ENCODE data around the gene ECM1.

DNA sequence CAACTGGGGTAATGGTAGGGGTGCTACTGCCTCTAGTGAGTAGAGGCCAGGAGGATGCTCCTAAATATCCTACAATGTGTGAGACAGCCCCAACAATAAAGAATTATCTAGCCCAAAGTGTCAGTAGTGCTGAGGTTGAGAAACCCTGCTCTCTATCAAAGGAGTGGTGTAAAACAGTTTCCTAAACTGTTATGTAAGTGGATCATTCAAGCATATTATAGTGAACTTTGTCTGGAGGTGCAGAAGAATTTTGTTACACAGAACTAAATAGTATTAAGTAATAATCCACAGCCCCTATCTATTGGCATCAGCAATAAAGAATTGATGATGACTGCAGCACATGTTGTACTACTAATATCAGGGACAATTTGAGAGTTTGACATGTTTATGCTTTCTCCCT is 40.9 kb upstream of the ECM1 start:
- TF ChIP-seq, protein P1, sequence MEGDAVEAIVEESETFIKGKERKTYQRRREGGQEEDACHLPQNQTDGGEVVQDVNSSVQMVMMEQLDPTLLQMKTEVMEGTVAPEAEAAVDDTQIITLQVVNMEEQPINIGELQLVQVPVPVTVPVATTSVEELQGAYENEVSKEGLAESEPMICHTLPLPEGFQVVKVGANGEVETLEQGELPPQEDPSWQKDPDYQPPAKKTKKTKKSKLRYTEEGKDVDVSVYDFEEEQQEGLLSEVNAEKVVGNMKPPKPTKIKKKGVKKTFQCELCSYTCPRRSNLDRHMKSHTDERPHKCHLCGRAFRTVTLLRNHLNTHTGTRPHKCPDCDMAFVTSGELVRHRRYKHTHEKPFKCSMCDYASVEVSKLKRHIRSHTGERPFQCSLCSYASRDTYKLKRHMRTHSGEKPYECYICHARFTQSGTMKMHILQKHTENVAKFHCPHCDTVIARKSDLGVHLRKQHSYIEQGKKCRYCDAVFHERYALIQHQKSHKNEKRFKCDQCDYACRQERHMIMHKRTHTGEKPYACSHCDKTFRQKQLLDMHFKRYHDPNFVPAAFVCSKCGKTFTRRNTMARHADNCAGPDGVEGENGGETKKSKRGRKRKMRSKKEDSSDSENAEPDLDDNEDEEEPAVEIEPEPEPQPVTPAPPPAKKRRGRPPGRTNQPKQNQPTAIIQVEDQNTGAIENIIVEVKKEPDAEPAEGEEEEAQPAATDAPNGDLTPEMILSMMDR (optimal IDR thresholded peaks at IDR 0.05 in 1 of 3, IDR thresholded peaks at IDR 0.05 in 1 of 3, conservative IDR thresholded peaks at IDR 0.05 in 1 of 3; ENCODE audit: extremely low read depth in 1 of 3, insufficient read depth in 2 of 3, low read length in 3 of 3): no peak
- no peak for TF ChIP-seq EZH2 (IDR thresholded peaks at IDR 0.05; ENCODE audit: low read length)

Data from keratinocyte (primary cell).